RPMI8226 (cell line): ENCODE results near the gene STXBP6.

Experiments
- DNase-seq: peaks from one replicate; pipeline ENCODE4 v3.0.0-alpha.2; 2015

Gene STXBP6

GRCh38 chr14:24910408-24910986, 139.4 kb downstream of the STXBP6 start:
- DNase-seq: no peak

GRCh38 chr14:24909523-24910302, 140.2 kb downstream of the STXBP6 start:
- DNase-seq: no peak

- DNase-seq: no peak
These were observed 141.2 kb downstream of the STXBP6 start for GRCh38 chr14:24908592-24909236.

GRCh38 chr14:24904533-24904932, 145.4 kb downstream of the STXBP6 start:
- no peak for DNase-seq

GRCh38 chr14:24903337-24903736, 146.6 kb downstream of the STXBP6 start:
- no peak for DNase-seq

GRCh38 chr14:24900269-24901100, 149.5 kb downstream of the STXBP6 start:
- no peak for DNase-seq

GRCh38 chr14:24897793-24898192, 152.2 kb downstream of the STXBP6 start:
- DNase-seq: no peak

- DNase-seq: no peak
These were observed 154.3 kb downstream of the STXBP6 start for GRCh38 chr14:24895622-24896021.

- DNase-seq: no peak
These were observed 154.7 kb downstream of the STXBP6 start for GRCh38 chr14:24895243-24895583.

GRCh38 chr14:24894583-24895242, 155.2 kb downstream of the STXBP6 start:
- no peak for DNase-seq

GRCh38 chr14:24892497-24893051, 157.4 kb downstream of the STXBP6 start:
- DNase-seq: no peak

- no peak for DNase-seq
These were observed 157.9 kb downstream of the STXBP6 start for GRCh38 chr14:24891987-24892496.

- DNase-seq: no peak
These were observed 159.2 kb downstream of the STXBP6 start for GRCh38 chr14:24890716-24891115.

- DNase-seq: no peak
These were observed 160.1 kb downstream of the STXBP6 start for GRCh38 chr14:24889843-24890242.

GRCh38 chr14:24888532-24888931, 161.4 kb downstream of the STXBP6 start:
- no peak for DNase-seq

GRCh38 chr14:24887623-24888304, 162.2 kb downstream of the STXBP6 start:
- DNase-seq: no peak

GRCh38 chr14:24885410-24885913, 164.5 kb downstream of the STXBP6 start:
- no peak for DNase-seq

GRCh38 chr14:24883576-24883975, 166.4 kb downstream of the STXBP6 start:
- DNase-seq: no peak

GRCh38 chr14:24881116-24881893, 168.6 kb downstream of the STXBP6 start:
- DNase-seq: no peak

- no peak for DNase-seq
These were observed 169.3 kb downstream of the STXBP6 start for GRCh38 chr14:24880689-24881088.
